HG03196 (cell line): ENCODE measurements around the gene ACSS2.
"Not testable (repeated sequence)": the region's sequence is repeated elsewhere in the genome, so short reads cannot be mapped to it uniquely, and the experiment has no call there.

Experiments
- ATAC-seq: cut with Tn5 transposase; IDR thresholded peaks from one replicate; pipeline ENCODE4 v1.9.1; 2021; ENCODE audit not compliant: unreplicated experiment

Gene ACSS2

DNA sequence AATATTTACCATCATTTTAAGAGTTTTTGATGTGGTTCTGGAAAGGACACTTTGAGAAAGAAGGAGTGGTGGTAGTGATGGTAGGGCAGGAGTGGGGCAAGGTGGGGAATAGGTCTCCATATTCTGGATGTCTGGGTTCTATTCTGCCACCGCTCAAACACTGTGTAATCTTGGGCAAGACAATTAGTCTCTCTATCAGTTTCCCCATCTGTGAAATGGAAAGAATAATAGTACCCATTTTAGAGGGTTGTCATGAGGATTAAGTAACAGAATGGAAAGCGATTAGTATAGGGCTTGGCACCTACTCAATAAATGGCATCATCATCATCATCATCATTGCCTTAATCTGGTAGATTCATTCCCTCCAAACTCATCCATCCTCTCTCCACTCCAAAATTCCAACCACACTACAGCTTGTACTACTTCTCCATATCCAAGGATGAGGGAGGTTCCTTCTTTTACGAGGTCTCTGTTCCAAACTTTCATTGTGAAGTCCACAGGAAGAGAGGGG is 2.8 kb upstream of the ACSS2 start:
- no peak for ATAC-seq

DNA sequence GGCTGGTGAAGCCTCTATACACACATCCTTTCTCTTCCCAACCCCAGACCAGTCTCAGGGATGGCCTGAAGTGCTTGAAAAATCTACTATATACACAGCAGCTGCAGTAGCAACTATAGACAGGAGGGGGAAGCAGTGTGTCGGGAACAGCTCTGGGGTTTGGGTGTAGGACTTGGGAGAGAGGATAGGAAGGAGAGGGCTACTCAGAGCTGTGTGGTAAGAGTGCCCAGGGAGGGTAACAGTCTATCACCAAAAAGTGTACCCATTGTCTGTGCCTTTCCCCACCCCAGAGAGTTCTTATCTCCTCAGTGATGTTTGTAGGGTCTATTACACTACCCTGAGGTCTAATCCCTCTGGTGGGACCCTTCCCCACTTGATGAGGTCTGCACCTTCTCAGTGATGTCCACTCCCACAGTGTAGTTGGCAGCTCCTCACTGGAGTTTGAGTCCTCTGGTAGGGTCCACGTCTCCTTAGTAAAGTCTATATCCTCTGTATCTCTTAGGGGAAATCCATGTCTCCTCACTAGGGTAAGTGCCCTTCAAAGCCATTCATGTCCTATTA is 2.2 kb upstream of the ACSS2 start:
- ATAC-seq, result no peak

DNA sequence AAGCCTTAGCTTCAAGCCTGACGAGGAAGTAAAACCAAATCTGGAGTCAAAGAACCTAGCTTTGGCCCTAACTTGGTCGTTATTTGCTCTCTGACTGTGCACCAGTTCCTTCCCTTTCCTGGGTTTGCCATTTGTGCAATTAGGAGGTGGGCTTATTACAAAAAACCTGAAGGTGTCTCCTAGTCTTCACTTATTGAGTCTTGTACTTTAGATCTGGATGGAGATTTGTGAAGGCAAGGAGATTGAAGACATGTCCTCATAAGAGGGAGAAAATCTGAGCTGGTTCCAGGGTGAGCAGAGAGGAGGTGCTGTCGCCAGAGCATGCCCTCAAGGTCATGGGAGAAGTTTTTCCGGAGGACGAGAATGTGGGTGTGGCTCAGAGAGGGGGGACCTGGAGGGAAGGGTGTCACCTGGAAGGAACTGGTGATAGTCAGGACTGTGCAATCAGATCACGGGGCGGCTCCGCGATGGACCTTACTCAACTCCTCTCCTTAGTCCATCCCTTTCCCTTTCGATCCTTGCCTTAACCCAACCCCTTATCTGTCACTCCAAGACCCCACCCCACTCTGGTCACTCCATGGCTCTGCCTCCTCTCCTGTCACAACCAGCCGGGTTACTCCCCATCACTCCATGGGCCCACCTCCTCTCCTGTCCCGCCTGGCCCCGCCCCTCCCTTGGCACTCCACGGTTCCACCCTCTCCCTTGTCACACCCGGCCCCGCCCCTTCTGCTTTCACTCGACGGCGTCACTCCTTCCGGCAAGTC is 588 bp upstream of the ACSS2 start:
- ATAC-seq, result peak; percentile 45

DNA sequence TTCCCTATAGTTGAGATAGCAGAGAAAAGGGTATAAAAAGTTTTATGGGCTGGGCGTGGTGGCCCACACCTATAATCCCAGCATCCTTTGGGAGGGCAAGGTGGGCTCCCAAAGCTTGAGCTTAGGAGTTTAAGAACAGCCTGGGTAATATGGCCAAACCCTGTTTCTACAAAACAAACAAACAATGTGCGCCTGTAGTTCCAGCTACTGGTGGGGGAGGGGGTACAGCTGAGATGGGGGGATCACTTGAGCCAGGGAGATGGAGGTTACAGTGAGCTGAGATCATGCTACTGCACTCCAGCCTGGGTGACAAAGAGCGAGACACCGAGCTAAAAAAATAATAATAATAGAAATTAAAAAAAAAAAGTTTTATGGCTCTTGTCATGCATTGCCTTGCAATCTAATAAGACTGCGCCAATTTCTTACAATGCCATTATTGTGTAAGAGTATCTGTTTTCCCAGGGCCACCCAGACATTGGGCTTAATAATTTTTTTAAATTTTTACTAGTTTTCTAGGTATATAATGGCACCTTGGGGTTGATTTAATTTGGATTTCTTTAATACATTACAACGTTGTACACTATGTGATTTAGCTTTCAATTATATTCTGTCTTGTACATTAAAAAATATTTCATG is 3.9 kb downstream of the ACSS2 start:
- ATAC-seq, result no peak

DNA sequence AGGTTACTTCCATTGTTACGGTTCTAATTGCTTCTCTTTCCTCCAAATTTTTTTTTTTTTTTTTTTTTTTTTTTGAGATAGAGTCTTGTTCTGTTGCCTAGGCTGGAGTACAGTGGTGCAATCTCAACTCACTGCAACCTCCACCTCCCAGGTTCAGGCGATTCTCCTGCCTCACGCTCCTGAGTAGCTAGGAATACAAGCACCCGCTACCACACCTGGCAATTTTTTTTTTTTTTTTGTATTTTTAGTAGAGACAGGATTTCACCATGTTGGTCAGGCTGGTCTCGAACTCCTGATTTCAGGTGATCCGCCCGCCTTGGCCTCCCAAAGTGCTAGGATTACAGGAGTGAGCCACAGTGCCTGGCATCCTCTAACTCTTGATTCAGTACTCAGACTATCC is 4.6 kb downstream of the ACSS2 start:
- ATAC-seq, result not testable (repeated sequence)

DNA sequence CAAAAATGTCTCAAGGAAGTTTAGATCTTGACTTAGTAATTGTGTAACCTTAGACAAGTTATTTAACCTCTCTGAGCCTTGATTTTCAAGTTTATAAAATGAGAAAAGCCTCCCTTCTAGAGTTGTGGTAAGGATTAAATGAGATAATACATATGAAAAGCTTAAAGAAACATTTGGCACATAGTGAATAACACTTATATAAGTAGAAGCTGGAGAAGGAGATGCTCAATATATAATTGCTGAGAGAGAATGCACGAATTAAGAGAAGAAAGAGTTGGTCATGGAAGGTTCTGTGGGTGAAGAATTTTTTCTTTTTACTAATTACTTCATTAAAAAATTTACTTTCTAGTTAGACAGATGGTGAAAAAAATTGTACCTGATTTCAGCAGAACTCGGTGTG is 5.3 kb downstream of the ACSS2 start:
- ATAC-seq, result no peak

DNA sequence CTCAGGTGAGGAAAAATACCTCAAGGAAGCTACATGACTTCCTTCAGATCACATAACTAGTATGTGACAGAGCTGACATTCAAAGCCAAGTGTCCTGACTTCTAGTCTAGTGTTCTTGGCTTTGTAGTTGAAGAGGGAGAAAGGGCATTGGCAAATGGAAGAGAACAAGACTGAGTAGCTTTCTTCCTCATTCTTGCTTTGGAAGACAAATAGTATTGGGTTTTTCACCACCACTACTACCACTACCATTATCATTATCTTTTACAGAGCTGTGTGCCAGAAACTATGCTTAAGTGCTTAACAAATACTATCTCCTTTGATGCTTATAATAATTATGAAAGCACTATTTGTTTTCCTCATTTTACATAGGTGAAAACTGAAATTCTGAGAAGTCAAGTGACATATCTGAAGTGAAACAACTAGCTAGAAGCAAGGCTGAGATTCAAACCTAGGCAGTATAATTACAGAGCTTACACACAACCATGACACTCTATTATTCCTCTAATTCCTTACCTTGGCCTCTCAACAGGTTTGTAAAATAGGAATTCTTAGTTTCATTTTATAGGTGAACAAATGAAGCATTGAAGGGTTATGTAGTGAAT is 6.8 kb downstream of the ACSS2 start:
- no peak for ATAC-seq

DNA sequence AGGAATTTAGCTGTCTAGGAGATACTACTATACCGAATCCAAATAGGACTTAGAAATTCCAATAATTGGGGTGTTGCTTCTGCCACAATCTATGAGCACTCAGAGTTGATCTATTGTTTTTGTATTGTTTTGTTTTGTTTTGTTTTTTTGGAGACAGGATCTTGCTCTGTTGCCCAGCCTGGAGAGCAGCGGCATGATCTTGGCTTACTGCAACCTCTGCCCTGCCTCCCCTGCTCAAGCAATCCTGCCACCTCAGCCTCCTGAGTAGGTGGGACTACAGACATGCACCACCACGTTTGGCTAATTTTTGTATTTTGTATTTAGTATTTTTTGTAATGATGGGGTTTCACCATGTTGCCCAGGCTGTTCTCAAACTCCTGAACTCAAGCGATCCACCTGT is 7.4 kb downstream of the ACSS2 start:
- no peak for ATAC-seq

DNA sequence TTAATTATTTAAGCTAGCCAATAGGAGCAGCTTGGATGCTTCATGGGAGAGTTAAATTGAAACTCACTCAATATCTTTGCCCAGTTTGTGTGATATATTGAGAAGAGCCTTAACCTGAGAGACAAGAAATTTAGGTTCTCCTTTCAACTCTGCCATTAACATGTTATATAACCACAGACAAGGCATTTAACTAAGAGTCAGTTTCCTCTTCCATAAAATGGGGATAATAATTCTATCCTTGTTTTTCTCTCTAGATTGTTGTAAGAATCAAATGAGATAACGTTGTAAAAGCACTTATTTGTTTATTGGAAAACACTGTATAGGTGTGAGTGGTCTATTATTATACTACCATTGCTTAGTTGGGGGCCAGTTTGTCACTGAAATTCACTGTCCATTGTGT is 7.8 kb downstream of the ACSS2 start:
- no peak for ATAC-seq

DNA sequence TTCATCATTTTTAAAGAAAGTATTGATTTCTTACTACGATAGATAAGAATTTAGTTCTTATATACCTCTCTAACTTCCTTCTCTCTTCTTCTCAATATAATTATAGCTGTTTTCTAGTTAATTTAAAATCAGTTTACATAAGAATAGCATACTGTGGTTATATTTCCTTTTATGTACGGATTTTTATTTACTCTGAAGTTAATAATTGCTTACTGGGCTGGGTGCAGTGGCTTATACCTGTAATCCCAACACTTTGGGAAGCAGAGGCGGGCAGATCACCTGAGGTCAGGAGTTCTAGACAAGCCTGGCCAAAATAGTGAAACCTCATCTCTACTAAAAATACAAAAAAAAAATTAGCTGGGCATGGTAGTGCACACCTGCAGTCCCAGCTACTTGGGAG is 9.7 kb downstream of the ACSS2 start:
- ATAC-seq, result no peak

DNA sequence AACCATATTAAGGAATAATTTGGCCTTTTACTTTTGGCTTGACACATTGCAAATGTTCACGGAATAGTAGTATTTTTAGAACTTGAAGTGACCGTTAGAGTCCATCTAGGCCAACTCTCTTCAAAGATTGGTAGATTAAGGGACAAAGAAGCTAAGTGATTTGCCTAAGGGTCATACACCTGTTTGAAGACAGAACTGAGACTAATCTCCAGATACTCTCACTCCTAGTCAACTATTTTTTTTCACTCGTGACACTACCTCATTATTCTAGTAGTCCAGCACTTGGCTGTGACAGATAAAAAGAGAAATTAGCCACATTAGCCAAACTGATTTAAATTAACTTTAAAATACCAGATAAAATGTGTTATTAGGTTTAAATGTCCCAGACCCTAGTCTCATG is 10.6 kb downstream of the ACSS2 start:
- no peak for ATAC-seq

DNA sequence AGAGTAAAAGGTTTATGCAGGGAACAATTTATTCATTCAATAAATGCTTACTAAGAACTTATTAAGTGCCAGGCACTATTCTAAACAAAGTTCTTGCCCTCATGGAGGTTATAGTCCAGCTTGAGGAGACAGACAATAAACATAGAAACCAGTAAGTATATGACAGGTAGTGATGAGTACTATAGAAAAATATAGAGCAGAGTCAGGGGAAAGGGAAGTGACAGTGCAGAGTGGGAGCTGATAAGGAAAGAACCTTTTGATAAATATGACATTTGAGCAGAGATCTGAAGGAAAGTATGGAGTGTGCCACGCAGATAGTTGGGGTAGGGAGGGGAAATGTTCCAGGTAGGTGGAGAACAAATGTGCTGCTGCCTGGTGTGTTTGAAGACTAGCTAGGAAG is 12.1 kb downstream of the ACSS2 start:
- ATAC-seq, result no peak

DNA sequence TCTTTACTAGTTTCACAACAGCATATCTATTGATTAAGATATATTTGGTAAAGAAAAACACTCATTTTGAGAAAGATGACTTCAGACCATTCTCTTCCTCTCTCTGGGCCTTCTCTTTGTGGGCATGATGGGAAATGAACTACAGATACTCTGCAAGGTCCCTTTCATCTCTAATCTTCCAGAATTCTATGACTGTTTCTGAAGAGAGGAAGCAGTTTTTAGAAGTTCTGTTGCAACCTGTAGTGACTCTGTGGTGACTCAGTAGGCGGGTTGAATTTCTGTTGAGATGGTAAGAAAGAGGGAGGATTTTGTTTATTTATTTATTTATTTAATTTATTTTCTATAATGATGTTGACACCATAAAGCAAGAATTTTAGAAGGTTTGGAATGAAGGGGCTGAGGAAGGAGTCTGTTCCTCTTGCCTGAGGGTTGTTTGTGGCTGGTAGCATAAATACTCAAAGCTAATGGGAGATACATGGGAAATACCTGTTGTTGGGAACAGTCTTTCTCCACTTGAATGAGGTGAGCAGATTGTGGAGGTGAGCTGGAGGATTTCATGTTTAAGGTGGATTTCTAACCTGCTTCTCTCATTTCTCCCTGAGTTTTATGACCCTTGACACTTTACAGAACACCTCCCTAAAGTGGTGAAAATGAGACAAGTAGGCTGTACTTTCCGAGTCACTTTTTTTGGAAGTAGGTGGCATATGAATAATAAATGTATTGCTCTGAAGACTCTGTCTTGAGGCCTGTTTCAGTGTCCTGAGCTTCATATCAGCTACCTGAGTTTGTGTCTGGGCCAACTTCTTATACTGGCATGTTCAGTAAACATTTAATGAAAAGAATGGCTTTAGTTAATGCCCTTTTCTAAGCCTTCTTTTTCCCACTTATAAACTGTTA is 15.0 kb downstream of the ACSS2 start:
- ATAC-seq, result no peak

DNA sequence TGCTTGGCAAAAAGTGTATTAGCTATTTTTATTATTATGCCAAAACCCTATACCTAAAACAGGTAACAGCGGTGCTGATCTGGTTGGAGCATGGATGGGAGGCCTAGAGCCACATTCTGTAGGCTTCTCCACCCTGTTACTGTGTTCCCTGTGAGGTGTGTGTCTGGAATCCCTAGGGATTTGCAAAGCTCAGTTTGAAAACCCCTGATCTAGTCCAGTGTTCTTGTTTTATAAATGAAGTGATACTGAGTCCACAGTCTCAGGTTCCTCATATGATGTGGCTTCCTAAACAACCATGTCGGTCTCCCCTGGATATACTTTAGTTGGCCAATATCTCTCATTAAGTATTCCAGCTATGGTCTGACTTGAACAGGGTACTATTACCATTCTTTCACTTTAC is 16.3 kb downstream of the ACSS2 start:
- ATAC-seq, result no peak

DNA sequence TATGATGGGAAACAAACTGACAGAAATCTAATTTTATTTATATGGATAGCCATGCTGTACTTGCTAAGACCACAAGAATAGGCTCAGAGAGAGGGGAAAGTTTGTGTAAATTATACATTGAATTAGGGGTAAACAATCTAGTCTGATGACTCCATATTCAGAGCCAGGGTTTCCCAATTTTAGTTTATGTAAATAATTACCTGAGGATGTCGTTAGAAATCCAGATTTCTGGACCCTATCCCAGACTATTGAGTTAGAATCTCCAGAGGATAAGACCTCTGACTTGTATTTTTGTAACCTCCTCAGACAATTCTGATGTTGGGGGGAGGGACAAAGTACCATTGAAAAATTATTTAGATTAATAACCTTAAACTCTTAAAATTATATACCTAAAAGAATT is 18.3 kb downstream of the ACSS2 start:
- ATAC-seq, result no peak

DNA sequence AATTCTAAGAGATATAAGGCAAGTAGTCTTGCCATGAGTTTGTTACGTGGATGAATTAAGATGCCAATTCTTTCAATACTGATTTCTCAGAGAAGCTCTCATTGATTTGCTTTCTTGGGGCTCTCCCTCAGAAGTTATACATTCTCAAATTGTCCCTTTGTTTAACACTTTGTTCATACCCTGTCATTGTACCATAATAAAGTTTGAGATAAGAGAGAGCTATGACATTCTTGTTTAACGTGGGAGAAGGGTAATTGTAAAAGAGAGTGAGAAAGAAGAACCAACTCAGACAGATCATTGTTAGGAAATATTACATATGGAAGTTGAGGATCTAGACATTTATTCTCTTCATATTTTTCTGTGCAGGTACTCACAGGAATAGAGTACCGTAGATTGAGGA is 19.1 kb downstream of the ACSS2 start:
- ATAC-seq, result no peak

DNA sequence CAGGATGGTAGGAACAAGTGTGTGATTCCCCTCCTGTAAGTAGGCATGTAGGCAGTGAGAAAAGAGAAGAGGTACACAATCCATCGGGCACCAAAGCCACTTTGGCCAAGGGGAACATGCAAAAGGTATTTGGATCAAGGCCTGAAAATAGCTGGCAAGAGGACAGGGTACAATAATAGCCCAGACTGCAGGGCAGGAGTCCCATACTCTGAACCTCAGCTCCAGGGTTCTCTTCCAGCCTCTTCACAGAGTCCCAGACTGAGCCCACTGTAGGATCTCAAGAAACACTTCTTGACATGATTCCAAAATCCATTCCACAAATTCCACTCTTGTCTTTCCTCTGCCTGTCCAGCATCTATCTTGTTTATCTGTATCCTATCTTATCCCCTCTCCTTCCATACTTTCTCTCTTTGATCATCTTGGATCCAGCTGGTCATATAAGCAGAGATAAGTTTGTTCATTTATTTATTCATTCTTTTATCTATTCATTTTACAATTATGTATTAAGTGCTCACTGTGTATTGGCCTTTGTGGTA is 19.7 kb downstream of the ACSS2 start:
- no peak for ATAC-seq

DNA sequence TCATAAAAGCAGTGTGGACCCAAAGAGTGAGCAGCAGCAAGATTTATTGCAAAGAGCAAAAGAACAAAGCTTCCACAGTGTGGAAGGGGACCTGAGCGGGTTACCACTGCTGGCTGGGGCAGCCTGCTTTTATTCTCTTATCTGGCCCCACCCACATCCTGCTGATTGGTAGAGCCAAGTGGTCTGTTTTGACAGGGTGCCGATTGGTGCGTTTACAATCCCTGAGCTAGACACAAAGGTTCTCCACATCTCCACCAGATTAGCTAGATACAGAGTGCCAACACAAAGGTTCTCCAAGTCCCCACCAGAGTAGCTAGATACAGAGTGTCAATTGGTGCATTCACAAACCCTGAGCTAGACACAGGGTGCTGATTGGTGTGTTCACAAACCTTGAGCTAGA is 21.7 kb downstream of the ACSS2 start:
- not testable (repeated sequence) for ATAC-seq

DNA sequence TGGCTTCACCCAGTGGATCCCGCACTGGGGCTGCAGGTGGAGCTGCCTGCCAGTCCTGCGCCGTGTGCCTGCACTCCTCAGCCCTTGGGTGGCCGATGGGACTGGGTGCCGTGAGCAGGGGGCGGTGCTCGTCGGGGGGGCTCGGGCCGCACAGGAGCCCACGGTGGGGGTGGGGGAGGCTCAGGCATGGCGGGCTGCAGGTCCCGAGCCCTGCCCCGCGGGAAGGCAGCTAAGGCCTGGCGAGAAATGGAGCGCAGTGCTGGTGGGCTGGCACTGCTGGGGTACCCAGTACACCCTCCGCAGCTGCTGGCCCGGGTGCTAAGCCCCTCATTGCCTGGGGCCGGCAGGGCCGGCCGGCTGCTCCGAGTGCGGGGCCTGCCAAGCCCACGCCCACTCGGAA is 22.3 kb downstream of the ACSS2 start:
- not testable (repeated sequence) for ATAC-seq

DNA sequence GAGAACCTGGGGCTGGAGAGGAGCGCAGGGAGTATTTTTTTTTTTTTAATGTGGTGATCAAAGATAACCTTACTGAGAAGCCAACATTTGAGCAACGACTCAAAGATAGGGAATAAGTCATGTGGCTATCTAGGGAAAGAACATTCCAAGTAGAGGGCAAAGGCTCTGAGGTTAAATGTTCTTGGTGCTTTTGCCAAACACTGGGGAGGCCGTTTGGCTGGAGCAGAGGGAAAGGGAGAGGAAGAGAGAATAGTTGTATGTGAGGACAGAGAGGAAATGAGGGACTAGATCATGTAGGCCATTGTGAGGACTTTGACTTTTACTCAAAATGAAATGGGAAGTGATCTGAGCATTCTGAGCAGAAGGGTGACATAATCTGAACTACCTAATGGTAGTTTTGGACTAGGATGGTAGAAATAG is 27.8 kb downstream of the ACSS2 start:
- ATAC-seq, result no peak
